A204.1 (cell line): Measurements from ENCODE around the gene HCFC1.

Source experiments
- FAIRE-seq: peaks from 2 replicates; lab custom pipeline; 2012; peaks lifted over from hg19 to GRCh38; lab: Jason Lieb, UNC

The HCFC1 gene

GRCh38 chrX:153902385-153902784, 69.2 kb downstream of the HCFC1 start:
- no peak for FAIRE-seq

GRCh38 chrX:153901753-153902140, 69.9 kb downstream of the HCFC1 start:
- FAIRE-seq, result no peak

GRCh38 chrX:153900831-153901752, 70.5 kb downstream of the HCFC1 start:
- no peak for FAIRE-seq

- no peak for FAIRE-seq
Measured at GRCh38 chrX:153897899-153898298, 73.7 kb downstream of the HCFC1 start.
